GM12892 (cell line): ENCODE measurements around the gene EXOG.

Experiments used
- POLR2A ChIP-seq: IDR thresholded peaks from 2 replicates; pipeline ENCODE4 v1.6.1; 2011; ENCODE audit warnings: low read depth, low read length, control low read depth
- POLR2AphosphoS5 ChIP-seq: IDR thresholded peaks from 2 replicates; pipeline ENCODE4 v1.6.1; 2011; ENCODE audit warnings: low read depth, low read length, control low read depth
- TAF1 ChIP-seq: IDR thresholded peaks from 2 replicates; pipeline ENCODE4 v1.6.1; 2011; ENCODE audit warnings: low read depth, mild to moderate bottlenecking, control low read depth, low read length, borderline replicate concordance

GRCh38 chr3:38469852-38470251 lies 26.3 kb upstream of the EXOG start:
- TF ChIP-seq POLR2A = no peak
- no peak for TF ChIP-seq POLR2AphosphoS5
- TF ChIP-seq TAF1 = no peak
